ENCODE measurements around the gene CLRN3.

- TF ChIP-seq ZNF510 (tag by site-specific recombination; IDR thresholded peaks at IDR 0.05; ENCODE audit: insufficient replicate concordance) (no peak), KLF10 (tag by site-specific recombination; IDR thresholded peaks at IDR 0.05) (no peak), CTCF (tag by site-specific recombination; IDR thresholded peaks at IDR 0.05) (no peak), MZF1 (tag by site-specific recombination; IDR thresholded peaks at IDR 0.05; ENCODE audit: borderline replicate concordance) (no peak), HOXD13 (CRISPR knock-in tag; IDR thresholded peaks at IDR 0.05; ENCODE audit: borderline replicate concordance) (no peak)
Measured at GRCh38 chr10:127830414-127830813, 62.3 kb downstream of the CLRN3 start.

Measured in HEK293 (cell line).